SKM-1 treated with dmso at 0.1 percent for 144 hours (cell line): ENCODE data around the gene TGFBR3.
A peak's percentile ranks its signal among the peaks of the same experiment; 100 is the strongest.

ENCODE experiments used
- DNase-seq: peaks from one replicate; lab custom pipeline; 2025; ENCODE audit not compliant: unreplicated experiment; lab: John Stamatoyannopoulos, UW

TGFBR3 gene

GRCh38 chr1:91885716-91886506, at the start of gene TGFBR3:
Gene TGFBR3 (minus strand): TSS chr1:91886151. CDS start chr1:91861531, 24,620 bp downstream.
- DNase-seq: peak; percentile 80

GRCh38 chr1:91929250-91929649, 43.3 kb upstream of the TGFBR3 start:
- DNase-seq: no peak

- DNase-seq: no peak
Observed at GRCh38 chr1:91928026-91928425, 42.1 kb upstream of the TGFBR3 start.

GRCh38 chr1:91925644-91926435, 39.9 kb upstream of the TGFBR3 start:
- DNase-seq: no peak

- no peak for DNase-seq
Observed at GRCh38 chr1:91924146-91924545, 38.2 kb upstream of the TGFBR3 start.

GRCh38 chr1:91919962-91920361, 34.0 kb upstream of the TGFBR3 start:
- DNase-seq: no peak

GRCh38 chr1:91916811-91917460, 31.0 kb upstream of the TGFBR3 start:
- DNase-seq: no peak

- no peak for DNase-seq
Observed at GRCh38 chr1:91916046-91916445, 30.1 kb upstream of the TGFBR3 start.

- DNase-seq: no peak
Observed at GRCh38 chr1:91913018-91913417, 27.1 kb upstream of the TGFBR3 start.

- no peak for DNase-seq
Observed at GRCh38 chr1:91912266-91912665, 26.3 kb upstream of the TGFBR3 start.

- DNase-seq: no peak
Observed at GRCh38 chr1:91901231-91901630, 15.3 kb upstream of the TGFBR3 start.

- DNase-seq: no peak
Observed at GRCh38 chr1:91900562-91900961, 14.6 kb upstream of the TGFBR3 start.

- DNase-seq: no peak
Observed at GRCh38 chr1:91897016-91897415, 11.1 kb upstream of the TGFBR3 start.

GRCh38 chr1:91895832-91896556, 10.0 kb upstream of the TGFBR3 start:
- no peak for DNase-seq

GRCh38 chr1:91894036-91894761, 8.2 kb upstream of the TGFBR3 start:
- peak; percentile 29 for DNase-seq

GRCh38 chr1:91891969-91892368, 6.0 kb upstream of the TGFBR3 start:
- no peak for DNase-seq

- no peak for DNase-seq
Observed at GRCh38 chr1:91891454-91891853, 5.5 kb upstream of the TGFBR3 start.

- DNase-seq: no peak
Observed at GRCh38 chr1:91889717-91890459, 3.9 kb upstream of the TGFBR3 start.

GRCh38 chr1:91885213-91885715, 687 bp downstream of the TGFBR3 start:
- DNase-seq: no peak
